KOPT-K1 (cell line): ENCODE measurements around the gene AMER3.

Experiments used
- H3K27ac ChIP-seq: fragments of 200-600 bp; sonication (generic); 2 replicates; pipeline ENCODE4 v1.5.1; 2016; ENCODE audit warnings: antibody characterized with exemption, mild to moderate bottlenecking, low read depth, low read length; ENCODE audit not compliant: poor library complexity, severe bottlenecking
- H3K36me3 ChIP-seq: fragments of 200-600 bp; sonication (generic); 2 replicates; pipeline ENCODE4 v1.5.1; 2017; ENCODE audit warnings: antibody characterized with exemption, mild to moderate bottlenecking, low read length, moderate library complexity; ENCODE audit not compliant: insufficient read depth
- H3K9me3 ChIP-seq: fragments of 200-600 bp; sonication (generic); 2 replicates; pipeline ENCODE4 v1.5.1; 2017; ENCODE audit warnings: antibody characterized with exemption, low read length, mild to moderate bottlenecking; ENCODE audit not compliant: insufficient read depth, poor library complexity, severe bottlenecking

The AMER3 gene

GRCh38 chr2:130790804-130791616 is 35.7 kb downstream of the AMER3 start:
- Histone ChIP-seq H3K27ac (no peak overlapping the region), H3K36me3 (no peaks in the 10 kb centered on the region), H3K9me3 (no peaks in the 10 kb centered on the region)

GRCh38 chr2:130791617-130791939 is 36.2 kb downstream of the AMER3 start:
- H3K9me3 ChIP-seq: no peaks in the 10 kb centered on the region
- no peaks in the 10 kb centered on the region for H3K36me3 ChIP-seq
- no peak overlapping the region for H3K27ac ChIP-seq

DNA sequence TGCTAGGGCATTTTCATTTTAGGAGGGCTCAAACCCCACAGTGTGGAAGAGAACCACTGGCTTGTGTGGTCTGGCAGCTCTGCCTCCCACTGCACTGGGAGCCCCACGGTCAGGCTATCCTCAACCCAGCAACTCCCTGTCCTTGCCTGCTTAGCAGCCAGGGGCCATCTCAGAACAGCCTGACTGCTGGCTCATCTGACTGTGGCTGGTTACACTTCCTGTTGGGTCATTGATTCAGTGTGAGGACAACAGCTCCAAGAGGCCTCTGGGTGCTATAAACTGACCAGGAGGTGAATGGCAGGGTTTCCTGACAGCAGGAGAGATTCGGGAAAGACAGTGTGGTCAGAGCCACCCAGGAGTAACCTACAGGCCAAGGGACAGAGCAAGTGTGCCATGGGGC is 40.1 kb downstream of the AMER3 start:
- Histone ChIP-seq H3K36me3 (no peaks in the 10 kb centered on the region), H3K27ac (no peak overlapping the region), H3K9me3 (no peaks in the 10 kb centered on the region)

- no peaks in the 10 kb centered on the region for H3K9me3 ChIP-seq
- H3K27ac ChIP-seq: no peak overlapping the region
- no peaks in the 10 kb centered on the region for H3K36me3 ChIP-seq
Observed at GRCh38 chr2:130796290-130796689, 41.0 kb downstream of the AMER3 start.

GRCh38 chr2:130797493-130798435 is 42.4 kb downstream of the AMER3 start:
- no peaks in the 10 kb centered on the region for H3K36me3 ChIP-seq
- H3K9me3 ChIP-seq: no peaks in the 10 kb centered on the region
- peak overlapping the region; percentile 42 for H3K27ac ChIP-seq

GRCh38 chr2:130798472-130799218 is 43.3 kb downstream of the AMER3 start:
- Histone ChIP-seq H3K27ac (no peak overlapping the region), H3K36me3 (no peaks in the 10 kb centered on the region), H3K9me3 (no peaks in the 10 kb centered on the region)

DNA sequence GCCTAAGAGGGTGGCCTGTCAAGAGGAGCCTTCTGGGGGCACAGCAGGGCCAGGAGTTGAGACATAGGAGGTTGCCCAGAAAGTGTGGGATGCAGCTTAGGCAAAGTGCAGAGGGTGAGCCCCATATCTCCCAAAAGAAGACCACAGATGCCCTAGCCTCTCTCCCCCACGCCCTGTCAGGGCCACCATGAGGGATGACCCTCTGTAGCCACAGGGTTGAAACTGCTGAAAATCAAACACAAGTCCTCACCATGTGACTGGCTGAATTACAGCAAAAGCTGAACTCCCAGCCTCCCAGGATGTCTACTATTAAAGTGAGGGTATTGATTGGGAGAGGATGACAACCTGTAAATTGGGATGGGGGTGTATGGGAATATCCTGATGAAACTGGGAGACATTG is 44.0 kb downstream of the AMER3 start:
- H3K36me3 ChIP-seq: no peaks in the 10 kb centered on the region
- no peak overlapping the region for H3K27ac ChIP-seq
- H3K9me3 ChIP-seq: no peaks in the 10 kb centered on the region

GRCh38 chr2:130805613-130806012 is 50.3 kb downstream of the AMER3 start:
- Histone ChIP-seq H3K9me3 (no peaks in the 10 kb centered on the region), H3K27ac (no peak overlapping the region), H3K36me3 (no peaks in the 10 kb centered on the region)

DNA sequence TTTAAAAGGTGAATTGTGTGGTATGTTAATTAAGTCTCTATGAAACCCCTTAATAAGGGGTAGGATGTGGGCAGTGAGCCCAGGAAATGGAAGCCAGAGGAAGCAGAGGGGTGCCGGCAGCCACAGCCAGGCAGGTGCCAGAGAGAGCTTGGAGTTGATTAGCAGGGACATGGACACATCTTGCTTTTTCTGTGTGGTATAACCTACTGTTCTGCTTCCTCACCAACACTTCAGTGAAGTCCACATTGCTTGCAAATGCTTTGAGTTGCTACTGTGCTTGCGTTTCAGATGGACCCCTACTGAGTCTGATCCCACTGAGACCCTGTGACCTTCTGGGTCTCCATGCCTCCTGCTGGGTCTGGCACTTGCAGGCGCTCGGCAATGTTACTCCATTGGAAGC is 51.0 kb downstream of the AMER3 start:
- no peaks in the 10 kb centered on the region for H3K36me3 ChIP-seq
- H3K27ac ChIP-seq: no peak overlapping the region
- no peaks in the 10 kb centered on the region for H3K9me3 ChIP-seq

- Histone ChIP-seq H3K9me3 (no peaks in the 10 kb centered on the region), H3K27ac (no peak overlapping the region), H3K36me3 (no peaks in the 10 kb centered on the region)
Observed at GRCh38 chr2:130807659-130808385, 52.5 kb downstream of the AMER3 start.

DNA sequence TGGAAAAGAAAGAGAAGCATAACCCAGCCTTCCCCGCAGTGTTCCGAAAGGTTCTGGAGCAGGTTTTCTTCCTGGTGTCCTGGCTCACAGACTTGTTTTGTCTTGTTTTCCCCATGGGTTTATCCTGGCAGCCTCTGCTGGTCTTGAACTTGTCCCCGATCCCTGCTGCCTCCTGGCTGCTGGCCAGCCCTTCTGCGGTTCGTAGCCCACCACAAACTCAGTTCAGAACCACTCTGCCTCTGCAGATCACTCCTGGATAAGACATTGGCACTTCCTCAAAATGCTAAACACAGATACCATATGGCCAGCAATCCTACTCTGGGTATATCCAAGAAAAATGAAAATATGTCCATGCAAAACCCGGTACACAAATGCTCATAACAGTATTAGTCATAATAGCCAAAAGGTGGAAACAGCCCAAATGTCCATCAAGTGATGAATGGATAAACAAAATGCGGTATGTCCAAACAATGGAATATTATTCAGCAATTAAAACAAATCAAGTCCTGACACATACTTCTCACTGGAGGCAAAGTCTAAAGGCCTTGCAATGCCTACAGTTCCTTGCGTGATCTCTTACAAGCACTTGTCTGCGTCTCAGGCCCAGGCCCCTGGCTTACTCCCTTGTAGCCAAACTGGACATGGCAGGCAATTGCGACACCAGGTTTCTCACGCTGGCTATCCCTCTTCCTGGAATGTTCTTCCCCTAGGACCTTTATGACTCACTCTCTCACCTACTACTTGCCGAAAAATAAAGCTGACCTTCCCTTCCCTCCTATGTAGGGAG is 53.3 kb downstream of the AMER3 start:
- no peak overlapping the region for H3K27ac ChIP-seq
- no peaks in the 10 kb centered on the region for H3K36me3 ChIP-seq
- no peaks in the 10 kb centered on the region for H3K9me3 ChIP-seq

DNA sequence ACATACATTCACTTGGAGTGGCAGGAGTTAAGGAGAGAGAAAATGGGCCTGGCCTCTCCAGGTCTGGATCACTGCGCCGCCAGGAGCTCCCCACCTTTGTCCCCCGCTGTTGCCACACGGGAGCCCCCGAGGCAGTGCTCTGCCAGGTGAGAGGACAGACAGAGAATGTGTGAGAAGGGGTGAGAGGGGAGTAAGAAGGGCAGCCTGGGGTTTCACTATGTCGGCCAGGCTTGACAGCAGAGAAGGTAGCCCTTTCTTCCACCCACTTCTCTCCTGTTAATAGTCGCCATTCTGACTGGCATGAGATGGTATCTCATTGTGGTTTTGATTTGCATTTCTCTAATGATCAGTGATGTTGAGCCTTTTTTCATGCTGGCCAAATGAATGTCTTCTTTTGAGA is 55.1 kb downstream of the AMER3 start:
- no peaks in the 10 kb centered on the region for H3K36me3 ChIP-seq
- no peak overlapping the region for H3K27ac ChIP-seq
- H3K9me3 ChIP-seq: no peaks in the 10 kb centered on the region

GRCh38 chr2:130813722-130814121 is 58.4 kb downstream of the AMER3 start:
- Histone ChIP-seq H3K36me3 (no peaks in the 10 kb centered on the region), H3K9me3 (no peaks in the 10 kb centered on the region), H3K27ac (no peak overlapping the region)
